Tibial nerve (tissue), 3 donors: ENCODE data around the gene ZC3H12C.

ENCODE experiments used
- CTCF ChIP-seq, 5 experiments: fragments of 200-600 bp in 3 of 5; fragments of 450-650 bp in 2 of 5; sonication (generic) in 3 of 5; IDR thresholded peaks; one replicate each; pipeline ENCODE4 v1.5.1; 2016 to 2019; ENCODE audit warnings: antibody characterized with exemption in 5 of 5, mild to moderate bottlenecking in 3 of 5, moderate library complexity in 2 of 5
- POLR2A ChIP-seq, 2 donors: fragments of 450-650 bp; IDR thresholded peaks; one replicate each; pipeline ENCODE4 v1.6.1; 2017; ENCODE audit warnings: antibody characterized with exemption in 2 of 2, mild to moderate bottlenecking in 2 of 2, moderate library complexity in 2 of 2

- TF ChIP-seq CTCF (IDR thresholded peaks at IDR 0.05), result no peak
- no peak for TF ChIP-seq POLR2A (IDR thresholded peaks at IDR 0.05)
Observed at GRCh38 chr11:110147962-110148709, 54.9 kb downstream of the ZC3H12C start.
